Mesendoderm (in vitro differentiated cells): Measurements from ENCODE around the gene DNAH17.

Experiments used
- DNase-seq: peaks from one replicate; pipeline ENCODE4 v3.0.0; 2013
- H2AK5ac ChIP-seq: 2 replicates; pipeline ENCODE4 v1.6.1; 2013; ENCODE audit warnings: low read length, inconsistent platforms
- H2BK120ac ChIP-seq: 2 replicates; pipeline ENCODE4 v1.6.1; 2013; ENCODE audit warnings: low read depth, mild to moderate bottlenecking, low read length, moderate library complexity, mixed read lengths
- H2BK15ac ChIP-seq: replicated peaks from 2 replicates; pipeline ENCODE4 v1.6.1; 2013; ENCODE audit warnings: low read depth, mild to moderate bottlenecking, moderate library complexity
- H2BK5ac ChIP-seq: 2 replicates; pipeline ENCODE4 v1.6.1; 2013; ENCODE audit warnings: low read length, inconsistent platforms
- H3K18ac ChIP-seq: 2 replicates; pipeline ENCODE4 v1.6.1; 2013; ENCODE audit warnings: mild to moderate bottlenecking, low read length, mixed read lengths
- H3K23ac ChIP-seq: one replicate; pipeline ENCODE4 v1.6.1; 2013; ENCODE audit warnings: low read length
- H3K27ac ChIP-seq: 2 replicates; pipeline ENCODE4 v1.5.1; 2013; ENCODE audit warnings: low read depth, mild to moderate bottlenecking, inconsistent platforms, low read length, moderate library complexity
- H3K27me3 ChIP-seq: 2 replicates; pipeline ENCODE4 v1.6.1; 2013; ENCODE audit warnings: low read length, control low read depth, mild to moderate bottlenecking, inconsistent platforms; ENCODE audit not compliant: insufficient read depth, poor library complexity
- H3K36me3 ChIP-seq: 2 replicates; pipeline ENCODE4 v1.6.1; 2013; ENCODE audit warnings: low read length, inconsistent platforms; ENCODE audit not compliant: control insufficient read depth, insufficient read depth
- H3K4ac ChIP-seq: one replicate; pipeline ENCODE4 v1.6.1; 2013; ENCODE audit warnings: low read depth, mild to moderate bottlenecking, low read length, moderate library complexity
- H3K4me1 ChIP-seq: 2 replicates; pipeline ENCODE4 v1.6.1; 2013; ENCODE audit warnings: low read depth, low read length, inconsistent platforms; ENCODE audit not compliant: control insufficient read depth
- H3K4me2 ChIP-seq: 2 replicates; pipeline ENCODE4 v1.6.1; 2013; ENCODE audit warnings: low read length
- H3K4me3 ChIP-seq: 2 replicates; pipeline ENCODE4 v1.5.1; 2013; ENCODE audit warnings: mild to moderate bottlenecking, low read length
- H3K56ac ChIP-seq: one replicate; pipeline ENCODE4 v1.6.1; 2013; ENCODE audit warnings: low read length
- H3K79me1 ChIP-seq: 2 replicates; pipeline ENCODE4 v1.6.1; 2013; ENCODE audit warnings: low read length, inconsistent platforms
- H3K79me2 ChIP-seq: 2 replicates; pipeline ENCODE4 v1.6.1; 2013; ENCODE audit warnings: mild to moderate bottlenecking, low read length; ENCODE audit not compliant: control insufficient read depth, insufficient read depth
- H3K9ac ChIP-seq: 2 replicates; pipeline ENCODE4 v1.6.1; 2013; ENCODE audit warnings: low read length, inconsistent platforms
- H4K5ac ChIP-seq: one replicate; pipeline ENCODE4 v1.6.1; 2013; ENCODE audit warnings: low read length
- H4K8ac ChIP-seq: one replicate; pipeline ENCODE4 v1.6.1; 2013; ENCODE audit warnings: low read depth, mild to moderate bottlenecking, control low read depth, low read length, moderate library complexity
- WGBS: extraction: QIAGEN DNeasy Blood & Tissue Kit; methylation state at CpG from one replicate; pipeline ENCODE4 v1.1.7; 2013; ENCODE audit warnings: low lambda C conversion rate, missing lambda C conversion rate; ENCODE audit not compliant: insufficient coverage; ENCODE audit errors: extremely low coverage; 5-methylcytosine and 5-hydroxymethylcytosine counted together

DNAH17 gene

GRCh38 chr17:78621720-78622490 is 44.7 kb upstream of the DNAH17 start:
- Histone ChIP-seq H3K27me3 (no peaks in the 10 kb centered on the region), H3K27ac (no peak overlapping the region), H4K8ac (no peak overlapping the region), H3K4me2 (no peak overlapping the region), H3K56ac (no peak overlapping the region), H3K4me1 (no peaks in the 10 kb centered on the region), H4K5ac (no peak overlapping the region), H2BK15ac (no peak overlapping the region), H3K79me1 (no peaks in the 10 kb centered on the region), H3K79me2 (no peaks in the 10 kb centered on the region), H3K4me3 (no peak overlapping the region), H3K9ac (no peak overlapping the region), H3K4ac (no peak overlapping the region), H2BK120ac (no peak overlapping the region), H3K23ac (no peak overlapping the region), H2AK5ac (no peak overlapping the region), H3K18ac (no peak overlapping the region), H2BK5ac (no peak overlapping the region), H3K36me3 (no peaks in the 10 kb centered on the region)
- WGBS = no CpG with 5 or more reads among the region's 26 CpGs
- no peak for DNase-seq

GRCh38 chr17:78620099-78620498 is 42.9 kb upstream of the DNAH17 start:
- Histone ChIP-seq H3K27me3 (no peaks in the 10 kb centered on the region), H3K27ac (no peak overlapping the region), H3K18ac (no peak overlapping the region), H3K4ac (no peak overlapping the region), H3K79me2 (no peaks in the 10 kb centered on the region), H3K56ac (no peak overlapping the region), H3K79me1 (no peaks in the 10 kb centered on the region), H2BK5ac (no peak overlapping the region), H2AK5ac (no peak overlapping the region), H3K4me3 (no peak overlapping the region), H3K4me1 (no peaks in the 10 kb centered on the region), H2BK15ac (no peak overlapping the region), H4K5ac (no peak overlapping the region), H4K8ac (no peak overlapping the region), H3K4me2 (no peak overlapping the region), H3K36me3 (no peaks in the 10 kb centered on the region), H2BK120ac (no peak overlapping the region), H3K9ac (no peak overlapping the region), H3K23ac (no peak overlapping the region)
- no CpG with 5 or more reads among the region's 5 CpGs for WGBS
- no peak for DNase-seq

- Histone ChIP-seq H3K56ac (no peak overlapping the region), H3K27me3 (no peaks in the 10 kb centered on the region), H3K23ac (no peak overlapping the region), H3K4ac (no peak overlapping the region), H4K5ac (no peak overlapping the region), H2BK120ac (no peak overlapping the region), H3K4me3 (no peak overlapping the region), H2BK5ac (no peak overlapping the region), H2BK15ac (no peak overlapping the region), H3K4me1 (no peaks in the 10 kb centered on the region), H3K9ac (no peak overlapping the region), H3K79me1 (no peaks in the 10 kb centered on the region), H3K36me3 (no peaks in the 10 kb centered on the region), H3K27ac (no peak overlapping the region), H3K18ac (no peak overlapping the region), H3K79me2 (no peaks in the 10 kb centered on the region), H4K8ac (no peak overlapping the region), H3K4me2 (no peak overlapping the region), H2AK5ac (no peak overlapping the region)
- no CpG with 5 or more reads among the region's 5 CpGs for WGBS
- DNase-seq = no peak
Observed at GRCh38 chr17:78619334-78619733, 42.1 kb upstream of the DNAH17 start.

GRCh38 chr17:78618264-78619066 is 41.3 kb upstream of the DNAH17 start:
- Histone ChIP-seq H3K36me3 (no peaks in the 10 kb centered on the region), H4K5ac (no peak overlapping the region), H3K9ac (no peak overlapping the region), H2BK5ac (no peak overlapping the region), H2BK15ac (no peak overlapping the region), H3K4me2 (no peak overlapping the region), H3K27ac (no peak overlapping the region), H3K27me3 (no peaks in the 10 kb centered on the region), H3K4me3 (no peak overlapping the region), H2AK5ac (no peak overlapping the region), H3K23ac (no peak overlapping the region), H3K4ac (no peak overlapping the region), H3K56ac (no peak overlapping the region), H3K18ac (no peak overlapping the region), H2BK120ac (no peak overlapping the region), H3K79me2 (no peaks in the 10 kb centered on the region), H3K79me1 (no peaks in the 10 kb centered on the region), H4K8ac (no peak overlapping the region), H3K4me1 (no peaks in the 10 kb centered on the region)
- WGBS = no CpG with 5 or more reads among the region's 20 CpGs
- DNase-seq = no peak

GRCh38 chr17:78617511-78618061 is 40.4 kb upstream of the DNAH17 start:
- Histone ChIP-seq H4K5ac (no peak overlapping the region), H3K4me2 (no peak overlapping the region), H3K9ac (no peak overlapping the region), H4K8ac (no peak overlapping the region), H3K36me3 (no peaks in the 10 kb centered on the region), H2BK120ac (no peak overlapping the region), H3K27ac (no peak overlapping the region), H2BK5ac (no peak overlapping the region), H2AK5ac (no peak overlapping the region), H3K4me1 (no peaks in the 10 kb centered on the region), H3K56ac (no peak overlapping the region), H3K4me3 (no peak overlapping the region), H2BK15ac (no peak overlapping the region), H3K79me1 (no peaks in the 10 kb centered on the region), H3K4ac (no peak overlapping the region), H3K27me3 (no peaks in the 10 kb centered on the region), H3K18ac (no peak overlapping the region), H3K23ac (no peak overlapping the region), H3K79me2 (no peaks in the 10 kb centered on the region)
- WGBS = no CpG with 5 or more reads among the region's 8 CpGs
- DNase-seq = no peak
